ENCODE data around the gene AOPEP.

DNA sequence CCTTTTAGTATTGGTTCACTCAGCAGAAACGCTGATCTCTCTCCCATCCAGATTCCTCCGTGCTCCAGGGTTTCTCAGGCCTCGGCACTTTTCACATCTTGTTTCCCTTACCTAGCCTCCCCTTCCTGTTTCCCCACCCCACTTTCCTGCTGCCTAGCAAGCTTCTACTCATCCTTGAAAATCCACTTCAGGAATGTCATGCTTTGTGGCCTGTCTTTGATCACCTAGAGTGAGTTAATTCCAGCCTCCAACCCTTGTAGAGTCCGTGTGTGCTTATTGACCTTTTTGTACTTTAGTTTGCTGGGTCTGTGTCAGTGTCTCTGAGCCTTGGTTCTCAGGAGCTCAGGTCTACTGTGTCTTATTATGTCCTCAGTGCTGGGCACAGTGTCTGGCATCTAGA is 116.6 kb downstream of the AOPEP start:
- no peak for TF ChIP-seq POLR2A (IDR thresholded peaks at IDR 0.05)
- TF ChIP-seq, protein P1, sequence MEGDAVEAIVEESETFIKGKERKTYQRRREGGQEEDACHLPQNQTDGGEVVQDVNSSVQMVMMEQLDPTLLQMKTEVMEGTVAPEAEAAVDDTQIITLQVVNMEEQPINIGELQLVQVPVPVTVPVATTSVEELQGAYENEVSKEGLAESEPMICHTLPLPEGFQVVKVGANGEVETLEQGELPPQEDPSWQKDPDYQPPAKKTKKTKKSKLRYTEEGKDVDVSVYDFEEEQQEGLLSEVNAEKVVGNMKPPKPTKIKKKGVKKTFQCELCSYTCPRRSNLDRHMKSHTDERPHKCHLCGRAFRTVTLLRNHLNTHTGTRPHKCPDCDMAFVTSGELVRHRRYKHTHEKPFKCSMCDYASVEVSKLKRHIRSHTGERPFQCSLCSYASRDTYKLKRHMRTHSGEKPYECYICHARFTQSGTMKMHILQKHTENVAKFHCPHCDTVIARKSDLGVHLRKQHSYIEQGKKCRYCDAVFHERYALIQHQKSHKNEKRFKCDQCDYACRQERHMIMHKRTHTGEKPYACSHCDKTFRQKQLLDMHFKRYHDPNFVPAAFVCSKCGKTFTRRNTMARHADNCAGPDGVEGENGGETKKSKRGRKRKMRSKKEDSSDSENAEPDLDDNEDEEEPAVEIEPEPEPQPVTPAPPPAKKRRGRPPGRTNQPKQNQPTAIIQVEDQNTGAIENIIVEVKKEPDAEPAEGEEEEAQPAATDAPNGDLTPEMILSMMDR (IDR thresholded peaks at IDR 0.05 in 4 of 5, conservative IDR thresholded peaks at IDR 0.05 in 1 of 5) = no peak
